ENCODE results near the gene PPP2R3A.

PPP2R3A gene

GRCh38 chr3:135975053-135975452, 9.5 kb downstream of the PPP2R3A start:
- no peak for DNase-seq

DNA sequence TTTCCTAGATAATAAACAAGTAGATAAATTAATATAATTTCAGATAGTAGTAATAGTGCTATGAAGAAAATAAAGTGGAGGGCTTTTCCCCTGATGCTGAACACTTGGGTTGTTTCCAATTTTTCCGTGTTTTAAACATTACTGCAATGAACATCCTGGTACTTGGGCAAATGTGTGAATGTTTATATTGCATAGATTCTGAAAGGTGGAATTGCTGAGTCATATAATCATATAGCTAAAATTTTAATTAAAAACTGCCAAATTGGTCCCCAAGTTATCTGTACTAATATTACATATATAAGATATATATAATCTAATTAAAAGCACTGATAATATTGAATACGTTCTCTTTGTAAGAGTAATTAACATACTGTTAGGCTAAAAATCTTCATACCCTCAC, 10.0 kb downstream of the PPP2R3A start:
- no peak for DNase-seq

GRCh38 chr3:135980343-135980742, 14.8 kb downstream of the PPP2R3A start:
- DNase-seq, result no peak

- no peak for DNase-seq
Observed at GRCh38 chr3:135981701-135982403, 16.3 kb downstream of the PPP2R3A start.

DNA sequence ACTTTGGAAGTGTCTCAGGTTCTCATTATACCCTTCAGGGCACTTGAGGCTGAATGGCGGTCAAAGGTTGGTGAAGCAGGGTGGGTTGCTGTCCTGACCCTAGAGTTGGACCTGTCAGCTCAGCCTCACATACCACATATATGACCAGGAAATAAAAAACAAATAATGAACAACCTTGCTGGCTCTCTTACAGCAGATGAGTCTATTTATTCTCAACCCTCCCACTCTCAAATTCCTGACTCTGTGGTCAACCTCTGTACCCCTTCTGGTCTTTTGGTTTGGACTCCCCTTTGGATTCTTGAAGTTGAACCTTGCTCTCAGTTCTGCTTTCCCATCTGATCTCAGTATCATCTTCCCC, 16.9 kb downstream of the PPP2R3A start:
- DNase-seq, result no peak

DNA sequence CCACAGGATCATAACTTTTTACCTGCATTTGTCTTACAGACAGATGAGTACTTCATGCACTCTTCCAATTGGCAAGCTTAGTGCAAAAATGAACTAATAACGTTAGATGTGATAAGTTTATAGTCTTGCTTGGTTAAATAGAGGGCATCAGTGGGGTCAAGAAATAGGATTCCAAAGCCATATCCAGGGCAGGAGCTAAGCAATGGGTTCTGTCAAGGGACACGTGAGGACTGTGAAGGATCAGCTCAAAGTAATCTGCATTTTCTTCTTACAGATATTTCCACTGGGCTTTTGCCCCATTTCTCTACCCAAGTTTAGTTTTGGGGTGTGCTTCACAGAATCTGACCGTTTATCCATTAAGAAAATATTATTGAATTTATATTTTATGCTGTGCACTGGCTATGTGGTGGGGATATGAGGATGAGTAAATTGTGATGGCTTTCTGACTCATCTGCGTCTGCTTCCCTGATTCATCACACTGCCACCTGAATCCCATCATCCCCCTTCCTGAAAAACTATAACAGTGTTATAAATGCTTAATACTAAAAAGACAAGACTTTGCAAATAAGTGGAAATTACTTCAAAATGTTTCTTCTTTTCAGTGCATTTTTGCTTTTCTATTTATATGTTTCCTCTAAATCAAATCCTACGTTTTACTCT, 17.5 kb downstream of the PPP2R3A start:
- no peak for DNase-seq

- no peak for DNase-seq
Observed at GRCh38 chr3:135987661-135988060, 22.1 kb downstream of the PPP2R3A start.

GRCh38 chr3:135989242-135989641, 23.7 kb downstream of the PPP2R3A start:
- DNase-seq, result no peak

GRCh38 chr3:135990903-135991302, 25.4 kb downstream of the PPP2R3A start:
- no peak for DNase-seq

- DNase-seq, result no peak
Observed at GRCh38 chr3:135991621-135992020, 26.1 kb downstream of the PPP2R3A start.

GRCh38 chr3:135992072-135992471, 26.5 kb downstream of the PPP2R3A start:
- DNase-seq, result no peak

- no peak for DNase-seq
Observed at GRCh38 chr3:135994708-135995337, 29.3 kb downstream of the PPP2R3A start.

GRCh38 chr3:135995766-135996165, 30.2 kb downstream of the PPP2R3A start:
- DNase-seq, result no peak

GRCh38 chr3:135997554-135998320, 32.2 kb downstream of the PPP2R3A start:
- no peak for DNase-seq

- no peak for DNase-seq
Observed at GRCh38 chr3:136008221-136008620, 42.7 kb downstream of the PPP2R3A start.

DNA sequence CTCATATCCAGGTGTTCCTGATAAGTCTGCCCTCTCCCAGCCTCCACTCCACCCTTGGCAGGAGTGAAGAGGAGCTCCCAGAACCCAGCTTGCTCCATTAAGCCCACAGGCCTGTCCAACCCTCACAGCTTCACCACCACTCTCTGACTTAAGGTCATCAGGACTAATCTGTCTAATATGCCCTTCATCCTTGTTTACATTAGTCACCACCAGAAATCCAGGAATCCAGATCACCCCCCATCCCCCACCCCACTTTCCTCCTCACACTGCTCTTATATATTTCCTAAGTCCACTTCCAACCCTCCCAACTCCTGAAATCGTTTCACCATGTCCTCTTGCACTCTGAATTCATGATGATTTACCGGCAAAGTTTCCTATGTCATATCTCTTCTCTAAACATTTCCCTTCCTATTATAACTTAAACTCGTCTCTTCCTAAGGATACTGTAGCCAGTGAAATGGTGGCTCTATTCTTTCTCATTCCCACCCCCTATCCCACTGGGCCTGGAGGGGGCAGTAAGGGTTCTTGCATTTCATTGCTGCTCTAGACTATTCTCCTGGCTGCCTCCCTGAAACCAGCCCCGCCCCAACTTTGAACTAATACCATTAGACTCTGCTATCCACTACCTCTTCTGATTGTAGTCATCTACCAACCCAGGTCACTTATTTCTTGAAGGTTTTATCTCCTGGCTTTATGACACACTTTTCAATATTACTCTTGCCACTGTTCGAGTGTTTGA, 43.4 kb downstream of the PPP2R3A start:
- no peak for DNase-seq

GRCh38 chr3:136018876-136019275, 53.3 kb downstream of the PPP2R3A start:
- DNase-seq, result no peak

- DNase-seq, result no peak
Observed at GRCh38 chr3:136021803-136022202, 56.3 kb downstream of the PPP2R3A start.

GRCh38 chr3:136022529-136023263, 57.2 kb downstream of the PPP2R3A start:
- DNase-seq, result no peak

GRCh38 chr3:136023264-136023978, 57.9 kb downstream of the PPP2R3A start:
- DNase-seq, result no peak

DNA sequence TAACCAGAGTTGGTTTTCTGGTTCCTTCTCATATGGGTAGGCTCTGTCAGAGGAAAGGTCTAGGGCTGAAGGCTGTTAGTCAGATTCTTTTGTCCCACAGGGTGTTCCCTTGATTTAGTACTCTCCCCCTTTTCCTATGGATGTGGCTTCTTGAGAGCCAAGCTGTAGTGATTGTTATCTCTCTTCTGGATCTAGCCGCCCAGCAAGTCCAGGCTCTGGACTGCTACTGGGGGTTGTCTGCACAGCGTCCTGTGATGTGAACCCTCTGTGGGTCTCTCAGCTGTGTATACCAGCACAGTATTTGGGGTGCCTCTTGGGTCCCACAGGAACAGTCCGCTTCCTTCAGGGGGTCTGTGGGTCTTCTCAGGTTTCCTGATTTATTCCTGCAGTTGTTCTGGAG, 70.8 kb downstream of the PPP2R3A start:
- no peak for DNase-seq

All from T-helper 9 cell (primary cell).